NCI-H524 (cell line): ENCODE results near the gene ZFPM1.
"Not testable (repeated sequence)": the region's sequence is repeated elsewhere in the genome, so short reads cannot be mapped to it uniquely, and the experiment has no call there.

Source experiments
- DNase-seq, 2 experiments: peaks; one replicate each; lab custom pipeline; 2025; lab: John Stamatoyannopoulos, UW

Gene ZFPM1

GRCh38 chr16:88453217-88453531, at the start of gene ZFPM1:
Gene ZFPM1 (plus strand): TSS chr16:88453280. CDS start chr16:88453639, 359 bp downstream.
- DNase-seq = no peak

GRCh38 chr16:88403794-88404581, 49.1 kb upstream of the ZFPM1 start:
- DNase-seq = no peak

GRCh38 chr16:88404769-88405168, 48.3 kb upstream of the ZFPM1 start:
- no peak for DNase-seq

- no peak for DNase-seq
These were observed 47.6 kb upstream of the ZFPM1 start for GRCh38 chr16:88405216-88406060.

GRCh38 chr16:88406096-88407041, 46.7 kb upstream of the ZFPM1 start:
- DNase-seq = no peak

GRCh38 chr16:88407042-88407420, 46.0 kb upstream of the ZFPM1 start:
- no peak for DNase-seq

- no peak for DNase-seq
These were observed 45.3 kb upstream of the ZFPM1 start for GRCh38 chr16:88407807-88408206.

- DNase-seq = no peak
These were observed 44.4 kb upstream of the ZFPM1 start for GRCh38 chr16:88408561-88409142.

- no peak for DNase-seq
These were observed 43.6 kb upstream of the ZFPM1 start for GRCh38 chr16:88409296-88410065.

- DNase-seq = not testable (repeated sequence)
These were observed 42.6 kb upstream of the ZFPM1 start for GRCh38 chr16:88410297-88410968.

- no peak for DNase-seq
These were observed 41.0 kb upstream of the ZFPM1 start for GRCh38 chr16:88411951-88412576.

- DNase-seq = no peak
These were observed 40.3 kb upstream of the ZFPM1 start for GRCh38 chr16:88412766-88413165.

- no peak for DNase-seq
These were observed 39.8 kb upstream of the ZFPM1 start for GRCh38 chr16:88413231-88413630.

GRCh38 chr16:88413631-88414030, 39.4 kb upstream of the ZFPM1 start:
- no peak for DNase-seq

- no peak for DNase-seq
These were observed 38.3 kb upstream of the ZFPM1 start for GRCh38 chr16:88414521-88415380.

- DNase-seq = peak; percentile 67 to 77
These were observed 37.7 kb upstream of the ZFPM1 start for GRCh38 chr16:88415381-88415705.

GRCh38 chr16:88415713-88416323, 37.3 kb upstream of the ZFPM1 start:
- peak; percentile 77 to 78 for DNase-seq

GRCh38 chr16:88416686-88417085, 36.4 kb upstream of the ZFPM1 start:
- DNase-seq = no peak
